GM21528 (cell line): Measurements from ENCODE around the gene PLCB2.

Experiments used
- ATAC-seq: cut with Tn5 transposase; IDR thresholded peaks from one replicate; pipeline ENCODE4 v1.9.1; 2021; ENCODE audit warnings: mild to moderate bottlenecking, moderate library complexity; ENCODE audit not compliant: unreplicated experiment, low FRiP score

The PLCB2 gene

DNA sequence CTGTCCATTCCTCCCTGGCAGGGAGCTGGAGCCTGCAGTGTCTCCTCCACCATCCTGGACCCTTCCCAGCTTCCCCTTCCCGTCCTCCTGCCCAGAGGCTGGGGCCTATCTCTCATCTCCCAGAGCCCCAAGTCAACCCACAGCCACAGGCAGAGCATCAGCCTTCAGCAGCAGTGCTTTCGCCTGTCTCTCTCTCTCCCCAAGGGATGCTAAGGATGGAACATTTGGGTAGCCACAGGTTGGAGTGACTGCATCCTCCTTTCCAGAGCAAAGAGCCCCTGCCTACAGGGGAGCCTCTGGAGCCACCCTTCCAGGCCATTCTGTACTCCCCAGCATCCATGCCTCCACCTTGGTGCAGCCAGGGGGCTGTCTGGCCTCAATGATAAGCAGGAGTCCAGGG is 4.2 kb downstream of the PLCB2 start:
- no peak for ATAC-seq

DNA sequence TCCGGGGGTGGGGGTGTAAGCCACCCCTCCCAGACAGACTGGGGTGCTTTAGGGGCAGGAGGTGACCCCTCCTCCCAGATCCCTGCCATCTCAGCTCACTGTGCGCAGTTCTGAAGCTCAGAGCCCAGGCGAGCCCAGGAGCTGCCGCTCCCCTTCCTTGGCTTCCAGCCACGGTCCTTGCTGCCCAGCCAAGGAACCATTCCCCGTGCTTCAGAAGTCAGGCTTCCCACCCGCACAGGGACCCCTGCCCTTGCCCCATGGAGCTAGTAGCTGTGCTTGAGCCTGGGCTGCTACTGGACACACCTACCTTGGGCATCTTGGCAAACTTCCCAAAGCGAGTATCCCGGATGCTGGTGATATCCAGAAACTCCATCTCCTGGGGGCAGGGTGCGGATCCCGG is 4.8 kb downstream of the PLCB2 start:
- no peak for ATAC-seq

DNA sequence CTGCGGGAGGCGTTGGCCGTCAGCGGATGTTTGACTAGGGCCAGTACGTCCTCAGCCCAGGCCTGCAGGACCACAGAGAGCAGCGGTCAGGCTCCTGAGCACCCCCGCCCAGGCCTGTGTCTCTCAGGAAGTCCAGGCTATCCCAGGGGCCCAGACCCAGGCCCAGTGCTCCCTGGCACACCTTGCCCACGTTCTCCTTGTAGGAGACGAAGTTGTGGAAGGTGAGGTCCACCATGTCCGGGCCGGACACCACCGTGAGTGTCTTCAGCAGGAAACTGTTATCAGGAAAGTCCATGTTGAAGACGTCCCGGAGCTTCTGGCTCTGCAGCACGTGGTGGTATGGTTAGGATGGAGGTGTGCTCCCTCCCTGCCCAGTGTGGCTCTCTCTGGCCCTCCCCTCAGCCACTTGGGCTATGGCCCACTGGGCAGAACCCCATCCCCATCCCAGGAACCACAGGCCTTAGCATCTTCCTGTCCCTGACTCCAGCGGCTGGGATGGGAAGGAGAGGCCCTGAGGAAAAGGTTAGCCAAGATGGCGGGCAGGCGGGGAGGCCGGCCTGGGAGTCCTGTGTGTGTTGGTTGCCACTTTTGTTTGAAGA is 5.3 kb downstream of the PLCB2 start:
- ATAC-seq = no peak

GRCh38 chr15:40301467-40302179 is 6.1 kb downstream of the PLCB2 start:
- no peak for ATAC-seq

GRCh38 chr15:40300771-40301170 is 7.0 kb downstream of the PLCB2 start:
- no peak for ATAC-seq

DNA sequence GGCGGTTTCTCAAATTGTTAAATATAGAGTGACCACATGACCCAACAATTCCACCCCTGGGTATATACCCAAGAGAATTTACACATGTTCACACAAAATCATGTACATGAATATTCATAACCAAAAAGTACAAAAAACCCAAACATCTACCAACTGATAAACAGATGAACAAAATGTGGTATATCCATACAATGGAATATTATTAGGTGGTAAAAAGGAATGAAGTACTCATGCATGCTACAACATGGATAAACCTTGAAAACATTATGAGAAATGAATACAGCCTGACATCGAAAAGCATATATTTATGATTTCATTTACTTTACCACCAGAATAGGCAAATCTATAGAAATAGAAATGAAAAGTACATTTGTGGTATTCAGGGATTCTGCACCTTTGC is 7.4 kb downstream of the PLCB2 start:
- no peak for ATAC-seq

- ATAC-seq = no peak
These were observed 9.4 kb downstream of the PLCB2 start for GRCh38 chr15:40298216-40298935.

DNA sequence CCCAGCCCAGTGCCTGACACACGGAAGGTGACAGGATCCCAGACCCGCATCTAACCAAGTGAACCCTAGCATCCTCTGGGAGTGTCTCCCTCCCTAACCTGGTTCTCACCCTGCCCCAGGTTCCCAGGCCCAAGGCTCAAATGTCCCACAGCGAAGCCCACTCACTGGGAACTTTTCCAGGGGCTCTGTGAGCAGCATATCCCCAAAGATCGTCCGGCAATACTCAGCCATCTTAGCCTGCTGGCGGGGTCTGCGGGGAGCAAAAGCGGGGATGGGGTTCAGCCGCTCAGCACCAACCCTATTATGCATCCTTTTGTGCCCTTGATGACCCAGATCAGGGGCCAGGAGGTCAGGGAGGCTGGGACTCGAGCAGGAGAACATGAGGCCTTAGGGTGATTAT is 10.4 kb downstream of the PLCB2 start:
- no peak for ATAC-seq

- ATAC-seq = no peak
These were observed 11.0 kb downstream of the PLCB2 start for GRCh38 chr15:40296561-40297230.

DNA sequence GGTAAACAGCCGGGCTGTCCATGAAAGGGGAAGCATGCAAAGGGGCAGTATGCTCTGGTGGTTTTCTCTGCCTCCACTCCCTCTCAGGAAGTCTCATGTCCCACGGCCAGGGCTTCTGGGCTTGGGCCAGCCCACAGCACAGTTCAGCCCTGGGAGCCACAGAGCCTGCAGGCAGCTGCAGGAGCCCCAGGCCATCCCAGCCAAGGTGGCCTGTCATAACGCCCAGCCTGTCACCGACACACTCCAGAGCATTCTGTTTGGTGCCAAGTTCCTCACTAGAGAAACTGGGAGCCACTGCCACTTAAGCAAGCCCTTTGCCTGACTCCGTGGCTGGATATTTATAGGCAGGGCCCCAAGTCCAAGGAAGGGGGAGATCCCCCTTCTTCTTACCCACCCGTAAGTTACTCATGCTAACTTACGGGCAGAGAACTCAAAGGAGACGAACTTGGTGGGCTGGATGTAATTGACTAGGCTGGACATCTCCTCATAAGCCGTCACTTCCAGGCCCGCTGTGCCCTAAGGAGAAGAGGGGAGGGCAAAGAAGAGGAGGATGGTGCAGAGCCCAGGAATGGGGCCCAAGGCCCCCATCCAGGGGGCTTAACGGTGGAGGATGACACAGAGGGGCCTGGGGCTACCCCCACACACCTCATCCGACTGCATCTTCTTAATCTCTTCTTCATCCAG is 11.7 kb downstream of the PLCB2 start:
- ATAC-seq = no peak

- ATAC-seq = no peak
These were observed 12.4 kb downstream of the PLCB2 start for GRCh38 chr15:40295297-40295696.

DNA sequence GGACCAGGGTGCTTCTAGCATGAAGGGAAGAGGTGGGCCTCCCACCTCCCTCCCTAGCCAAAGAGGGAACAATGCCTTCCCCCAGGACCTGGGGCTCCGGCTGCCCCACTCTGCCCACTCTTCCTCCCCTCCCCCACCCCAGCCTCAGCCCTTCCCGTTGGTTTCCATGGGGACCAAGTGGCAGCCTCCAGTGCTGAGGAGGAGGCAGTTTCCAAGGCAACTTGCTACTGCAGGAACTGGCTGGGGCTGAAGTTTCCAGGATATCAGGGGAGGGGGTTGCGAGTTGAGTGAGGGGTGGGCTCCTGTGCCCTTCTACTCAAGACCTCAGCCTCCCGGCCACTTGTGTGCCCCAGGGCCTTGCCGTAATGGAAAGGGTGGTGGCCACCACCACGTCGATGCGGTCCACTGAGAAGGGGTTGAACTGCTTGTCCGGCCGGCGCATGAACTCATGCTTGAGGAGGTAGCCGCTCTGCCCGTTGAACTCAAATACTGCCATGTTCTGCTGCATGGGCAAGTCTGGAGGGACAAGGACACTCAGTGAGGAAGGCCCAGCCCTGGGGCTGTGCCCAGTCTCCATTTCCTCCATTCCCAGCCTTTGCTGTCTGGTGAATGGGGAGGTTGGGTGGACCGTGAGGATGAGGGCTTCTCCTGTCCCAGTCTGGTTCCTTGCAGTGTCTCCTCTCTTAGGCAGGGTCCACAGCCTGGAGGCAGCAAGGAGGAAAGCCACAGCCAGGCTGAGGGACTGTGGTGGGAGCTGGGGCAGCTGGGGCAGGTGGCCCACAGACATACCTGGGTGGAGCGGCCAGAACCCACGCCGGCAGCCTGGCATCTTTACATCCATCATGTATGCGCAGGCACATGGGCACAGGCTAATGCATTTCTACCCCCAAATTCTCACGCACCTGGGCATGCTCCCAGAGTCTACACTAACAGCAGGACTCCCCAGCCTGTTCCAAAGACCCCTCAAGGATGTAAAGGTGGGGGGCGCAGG is 13.5 kb downstream of the PLCB2 start:
- no peak for ATAC-seq

GRCh38 chr15:40293006-40293405 is 14.7 kb downstream of the PLCB2 start:
- no peak for ATAC-seq

- no peak for ATAC-seq
These were observed 15.5 kb downstream of the PLCB2 start for GRCh38 chr15:40292246-40292645.

GRCh38 chr15:40290918-40291574 is 16.7 kb downstream of the PLCB2 start:
- no peak for ATAC-seq

- ATAC-seq = no peak
These were observed 17.2 kb downstream of the PLCB2 start for GRCh38 chr15:40290545-40290917.

- ATAC-seq = no peak
These were observed 18.5 kb downstream of the PLCB2 start for GRCh38 chr15:40289140-40289775.

DNA sequence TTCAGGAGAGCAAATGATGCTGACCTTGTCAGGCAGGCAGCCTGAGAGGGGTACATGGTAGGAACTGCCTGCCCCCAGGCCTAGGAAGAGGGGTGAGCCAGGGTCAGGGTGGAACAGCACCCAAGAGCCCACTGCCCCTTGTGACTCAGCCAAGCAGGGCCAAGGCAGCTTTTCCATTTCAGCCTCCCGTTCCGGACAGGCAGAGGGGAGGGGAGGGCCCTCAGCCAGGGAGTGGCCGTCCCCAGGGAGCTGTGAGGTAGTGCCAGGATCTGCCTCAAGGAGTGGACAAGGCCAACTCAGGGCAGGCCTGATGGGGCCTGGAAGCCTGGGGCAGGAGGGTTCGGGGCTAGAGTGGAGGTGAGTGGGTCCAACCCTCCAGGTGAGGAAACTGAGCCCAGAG is 19.8 kb downstream of the PLCB2 start:
- ATAC-seq = no peak

DNA sequence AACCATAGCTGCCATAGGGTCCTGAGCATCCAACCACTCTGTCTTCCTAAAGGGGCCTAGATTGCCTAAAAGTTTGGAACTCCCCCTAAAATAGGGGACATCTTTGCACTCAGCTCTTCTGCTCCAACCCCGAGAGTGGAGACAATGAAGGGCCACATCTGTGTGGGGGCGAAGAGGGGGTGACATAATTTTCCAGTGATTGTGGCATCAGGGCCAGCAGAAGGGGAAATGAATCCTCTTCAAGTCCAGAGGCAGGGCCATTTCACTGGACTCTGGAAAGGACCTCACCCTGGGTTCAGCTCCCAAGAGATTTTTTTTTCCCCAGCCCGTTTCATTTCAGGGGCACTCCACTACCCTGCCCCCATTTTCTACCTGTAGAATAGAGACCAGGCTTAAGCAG is 20.2 kb downstream of the PLCB2 start:
- ATAC-seq = no peak
